LNCAP (cell line): ENCODE measurements around the gene OR2A7.
"Not testable (repeated sequence)": the region's sequence is repeated elsewhere in the genome, so short reads cannot be mapped to it uniquely, and the experiment has no call there.

Source experiments
- TF ChIP-seq, protein P1 (sequence below): fragments of 450-650 bp; IDR thresholded peaks from 2 replicates; pipeline ENCODE4 v1.5.1; 2017; ENCODE audit warnings: mild to moderate bottlenecking

Gene OR2A7, protein sequence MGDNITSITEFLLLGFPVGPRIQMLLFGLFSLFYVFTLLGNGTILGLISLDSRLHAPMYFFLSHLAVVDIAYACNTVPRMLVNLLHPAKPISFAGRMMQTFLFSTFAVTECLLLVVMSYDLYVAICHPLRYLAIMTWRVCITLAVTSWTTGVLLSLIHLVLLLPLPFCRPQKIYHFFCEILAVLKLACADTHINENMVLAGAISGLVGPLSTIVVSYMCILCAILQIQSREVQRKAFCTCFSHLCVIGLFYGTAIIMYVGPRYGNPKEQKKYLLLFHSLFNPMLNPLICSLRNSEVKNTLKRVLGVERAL

DNA sequence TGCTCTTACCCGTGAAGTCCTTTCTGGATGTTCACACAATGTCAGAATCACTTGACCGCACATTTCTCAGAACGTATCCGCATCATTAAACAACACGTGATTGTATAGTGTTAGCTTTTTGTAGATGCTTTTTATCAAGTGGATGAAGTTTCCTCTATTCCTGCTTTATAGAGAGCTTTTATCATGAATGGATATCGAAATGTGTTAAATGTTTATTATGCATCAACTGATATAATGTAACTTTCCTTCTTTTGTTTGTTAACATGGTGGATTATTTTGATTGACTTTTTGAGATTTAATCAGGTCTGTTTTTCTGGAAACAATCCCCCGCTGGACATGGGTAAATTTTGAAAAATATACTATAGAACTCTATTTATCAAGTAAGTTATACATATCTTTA, at the start of gene OR2A7:
TSS of gene OR2A7 (minus strand) at position 101 of the 400 bp plus-strand sequence. CDS start 5,164 bp downstream, outside the sequence.
- TF ChIP-seq, protein P1, sequence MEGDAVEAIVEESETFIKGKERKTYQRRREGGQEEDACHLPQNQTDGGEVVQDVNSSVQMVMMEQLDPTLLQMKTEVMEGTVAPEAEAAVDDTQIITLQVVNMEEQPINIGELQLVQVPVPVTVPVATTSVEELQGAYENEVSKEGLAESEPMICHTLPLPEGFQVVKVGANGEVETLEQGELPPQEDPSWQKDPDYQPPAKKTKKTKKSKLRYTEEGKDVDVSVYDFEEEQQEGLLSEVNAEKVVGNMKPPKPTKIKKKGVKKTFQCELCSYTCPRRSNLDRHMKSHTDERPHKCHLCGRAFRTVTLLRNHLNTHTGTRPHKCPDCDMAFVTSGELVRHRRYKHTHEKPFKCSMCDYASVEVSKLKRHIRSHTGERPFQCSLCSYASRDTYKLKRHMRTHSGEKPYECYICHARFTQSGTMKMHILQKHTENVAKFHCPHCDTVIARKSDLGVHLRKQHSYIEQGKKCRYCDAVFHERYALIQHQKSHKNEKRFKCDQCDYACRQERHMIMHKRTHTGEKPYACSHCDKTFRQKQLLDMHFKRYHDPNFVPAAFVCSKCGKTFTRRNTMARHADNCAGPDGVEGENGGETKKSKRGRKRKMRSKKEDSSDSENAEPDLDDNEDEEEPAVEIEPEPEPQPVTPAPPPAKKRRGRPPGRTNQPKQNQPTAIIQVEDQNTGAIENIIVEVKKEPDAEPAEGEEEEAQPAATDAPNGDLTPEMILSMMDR = not testable (repeated sequence)

DNA sequence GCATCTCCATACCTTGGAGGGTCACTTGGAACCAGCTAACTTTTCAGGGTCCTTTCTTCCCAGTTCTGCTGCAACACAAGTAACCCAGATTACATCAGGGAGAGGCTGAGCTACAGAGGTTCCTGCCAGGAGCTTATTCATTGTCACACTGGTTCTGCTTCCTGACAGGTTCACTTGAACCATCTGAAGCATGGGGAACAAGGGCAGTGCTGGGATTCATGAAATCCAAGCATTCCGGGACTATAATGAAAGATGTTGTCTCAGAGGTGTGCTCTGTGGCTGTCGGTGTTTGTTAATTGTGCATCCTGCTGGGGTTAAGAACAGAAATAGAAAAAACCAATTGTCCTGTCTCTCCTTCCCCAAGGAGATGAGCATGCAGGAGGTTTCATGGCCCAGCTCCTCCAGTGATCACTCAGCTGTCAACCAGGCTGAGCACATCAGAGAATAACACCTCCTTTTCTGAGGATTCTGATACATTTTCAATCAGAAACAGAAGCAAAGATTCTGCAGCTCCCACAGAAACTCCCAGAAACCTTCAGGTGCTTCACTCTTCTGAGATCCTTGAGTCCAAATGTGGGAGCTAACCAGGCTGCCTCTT, 47.4 kb upstream of the OR2A7 start, which contains the start of gene OR2A1:
TSS of gene OR2A1 (plus strand) at position 548 of the 598 bp plus-strand sequence. CDS start 5,706 bp downstream, outside the sequence.
- TF ChIP-seq, protein P1 = not testable (repeated sequence)

DNA sequence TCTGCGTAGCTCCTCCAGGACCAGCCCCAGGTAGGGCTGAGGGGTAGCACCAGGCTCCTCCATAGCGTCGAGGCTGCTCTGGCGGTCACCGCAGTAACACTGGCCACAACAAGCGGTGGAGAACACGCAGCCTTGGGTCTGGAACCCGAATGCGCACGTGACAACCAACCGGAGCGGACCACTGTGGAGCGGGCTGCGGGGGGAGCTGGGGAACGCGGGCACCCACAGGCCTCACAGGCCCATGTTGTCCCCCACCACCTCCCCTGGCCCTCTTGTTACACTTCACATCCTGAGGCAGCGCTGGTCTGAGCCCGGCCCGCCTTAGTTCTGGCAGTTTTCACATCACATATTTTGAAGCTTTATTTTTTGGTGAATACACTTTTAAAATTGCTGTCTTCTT, 4.6 kb upstream of the OR2A7 start, which contains the start of gene CTAGE8:
TSS of gene CTAGE8 (minus strand) at position 101 of the 400 bp plus-strand sequence. CDS start at position 63, 38 bp downstream.
- TF ChIP-seq, protein P1 = not testable (repeated sequence)

DNA sequence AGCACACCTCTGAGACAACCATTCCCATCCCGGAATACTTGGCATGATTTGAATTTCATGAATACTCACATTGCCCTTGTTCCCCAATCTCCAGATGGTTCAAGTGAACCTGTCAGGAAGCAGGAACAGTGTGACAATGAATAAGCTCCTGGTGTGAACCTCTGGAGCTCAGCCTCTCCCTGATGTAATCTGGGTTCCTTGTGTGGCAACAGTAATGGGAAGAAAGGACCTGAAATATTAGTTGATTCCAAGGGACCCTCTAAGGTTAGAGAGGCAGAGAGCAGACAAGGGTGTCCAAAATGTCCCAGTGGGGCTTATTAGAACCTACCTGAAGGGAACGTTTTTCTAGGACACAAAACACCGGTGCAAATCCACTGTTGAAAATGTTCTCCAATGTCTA, 8.5 kb downstream of the OR2A7 start:
- TF ChIP-seq, protein P1 = no peak

DNA sequence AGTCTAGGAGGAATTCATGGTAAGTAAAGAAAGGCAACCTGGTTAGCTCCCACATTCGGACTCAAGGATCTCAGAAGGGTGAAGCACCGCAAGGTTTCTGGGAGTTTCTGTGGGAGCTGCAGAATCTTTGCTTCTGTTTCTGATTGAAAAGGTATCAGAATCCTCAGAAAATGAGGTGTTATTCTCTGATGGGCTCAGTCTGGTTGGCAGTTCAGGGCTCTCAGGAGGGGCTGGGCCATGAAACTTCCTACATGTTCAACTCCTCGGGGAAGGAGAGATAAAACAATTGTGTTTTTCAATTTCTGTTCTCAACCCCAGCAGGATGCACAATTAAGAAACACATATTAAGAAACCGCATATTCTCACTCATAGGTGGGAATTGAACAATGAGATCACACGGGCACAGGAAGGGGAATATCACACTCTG, 9.1 kb downstream of the OR2A7 start:
- TF ChIP-seq, protein P1 = no peak

DNA sequence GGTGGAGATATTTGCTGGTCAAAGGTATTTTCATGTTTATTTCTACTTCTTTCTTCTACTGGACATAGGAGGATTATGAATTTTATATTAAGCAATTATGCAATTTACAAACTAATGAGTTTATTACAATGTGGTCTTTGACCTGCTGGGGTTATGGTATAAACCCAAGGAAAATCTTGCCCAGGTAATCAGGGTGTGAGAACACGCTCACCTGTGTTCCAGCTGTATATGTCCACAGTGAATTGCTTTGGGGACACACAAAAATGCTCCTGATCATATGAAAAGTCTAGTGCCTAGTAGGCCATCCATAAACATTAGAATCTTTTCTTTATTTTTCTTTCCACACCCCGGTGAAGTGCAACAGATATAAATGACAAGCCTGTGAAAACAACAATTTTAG, 25.2 kb downstream of the OR2A7 start, which contains the start of gene OR2A42:
TSS of gene OR2A42 (minus strand) at position 241 of the 400 bp plus-strand sequence. CDS start 6,762 bp downstream, outside the sequence.
- TF ChIP-seq, protein P1 = not testable (repeated sequence)
